T-cell (primary cell): Measurements from ENCODE around the gene CMC1. TPM values are rescaled to one million over a fixed set of nuclear protein-coding genes. Genes with fewer than 3 reads are reported as not detected.
A peak's percentile ranks its signal among the peaks of the same experiment; 100 is the strongest.

Source experiments
- ATAC-seq, 4 experiments: fragments of 200-7000 bp in 3 of 4; fragments of 150-1000 bp in 1 of 4; cut with Tn5 transposase; replicated peaks in 1 of 4; 1 replicate in 3 of 4; 2 replicates in 1 of 4; pipeline ENCODE4 v1.10.0; 2021; ENCODE audit warnings: moderate library complexity in 3 of 4, mild to moderate bottlenecking in 2 of 4, moderate number of reproducible peaks in 1 of 4
- CTCF ChIA-PET, 2 donors: fragments of 300-600 bp; sonication (Branson Sonifier 250); formaldehyde crosslinking; loops; one replicate each; lab custom pipeline; 2022; ENCODE audit warnings: antibody characterized with exemption in 2 of 2; lab: Charles Lee
- POLR2A ChIA-PET, 2 donors: fragments of 300-600 bp; sonication (Branson Sonifier 250); formaldehyde crosslinking; loops; one replicate each; lab custom pipeline; 2022; ENCODE audit warnings: antibody characterized with exemption in 2 of 2; lab: Charles Lee
- DNase-seq, 35 experiments: peaks; one replicate each; pipeline versions ENCODE4 v3.0.0 to v3.0.0-alpha.2; 2013 to 2023
- H3K27ac ChIP-seq: one replicate; pipeline ENCODE4 v1.5.1; 2013; ENCODE audit warnings: low read length
- H3K27me3 ChIP-seq, 2 experiments: replicated peaks in 1 of 2; 1 replicate in 1 of 2; 2 replicates in 1 of 2; pipeline versions ENCODE4 v1.6.1 to v1.7.0; 2013; ENCODE audit warnings: low read length in 1 of 2, mixed read lengths in 1 of 2; ENCODE audit not compliant: control insufficient read depth in 2 of 2, insufficient read depth in 2 of 2; ENCODE audit errors: extremely low read depth in 1 of 2
- H3K36me3 ChIP-seq, 2 donors: 1 replicate in 1 of 2; 2 replicates in 1 of 2; pipeline versions ENCODE4 v1.6.1 to v1.7.0; 2013; ENCODE audit warnings: low read length in 1 of 2; ENCODE audit not compliant: control insufficient read depth in 2 of 2, insufficient read depth in 1 of 2; ENCODE audit errors: extremely low read depth in 1 of 2
- H3K4me1 ChIP-seq, 2 experiments: 1 replicate in 1 of 2; 2 replicates in 1 of 2; pipeline versions ENCODE4 v1.6.1 to v1.7.0; 2013; ENCODE audit warnings: low read length in 2 of 2, mixed read lengths in 1 of 2; ENCODE audit not compliant: insufficient read depth in 2 of 2, control insufficient read depth in 1 of 2; ENCODE audit errors: extremely low read depth in 1 of 2
- H3K4me3 ChIP-seq, 2 donors: 1 replicate in 1 of 2; 2 replicates in 1 of 2; pipeline versions ENCODE4 v1.5.1 to v1.7.0; 2013; ENCODE audit warnings: mild to moderate bottlenecking in 2 of 2, low read length in 1 of 2, moderate library complexity in 1 of 2; ENCODE audit not compliant: control insufficient read depth in 1 of 2; ENCODE audit errors: extremely low read depth in 1 of 2
- H3K9me3 ChIP-seq: 2 replicates; pipeline ENCODE4 v1.7.0; 2013
- H3K27ac Mint-ChIP-seq, 2 donors: one replicate each; pipeline ENCODE4 v1.8.0; 2020 to 2021; ENCODE audit warnings: mild to moderate bottlenecking in 2 of 2, mixed read lengths in 2 of 2
- H3K27me3 Mint-ChIP-seq, 2 donors: one replicate each; pipeline ENCODE4 v1.8.0; 2021 to 2022; ENCODE audit warnings: mixed read lengths in 2 of 2
- H3K36me3 Mint-ChIP-seq: one replicate; pipeline ENCODE4 v1.8.0; 2021; ENCODE audit warnings: mixed read lengths
- H3K4me1 Mint-ChIP-seq, 3 donors: one replicate each; pipeline ENCODE4 v1.8.0; 2020 to 2022; ENCODE audit warnings: mixed read lengths in 3 of 3, mild to moderate bottlenecking in 1 of 3
- H3K4me3 Mint-ChIP-seq, 3 donors: one replicate each; pipeline ENCODE4 v1.8.0; 2020 to 2022; ENCODE audit warnings: mild to moderate bottlenecking in 3 of 3, mixed read lengths in 3 of 3, moderate library complexity in 3 of 3
- H3K9me3 Mint-ChIP-seq, 3 donors: one replicate each; pipeline ENCODE4 v1.8.0; 2020 to 2022; ENCODE audit warnings: mixed read lengths in 3 of 3
- WGBS: methylation state at CpG from one replicate; pipeline ENCODE4 v1.1.5; 2013; ENCODE audit warnings: missing lambda C conversion rate; ENCODE audit not compliant: insufficient coverage; 5-methylcytosine and 5-hydroxymethylcytosine counted together
- total RNA-seq, 35 experiments: library from RNA in 6 of 35; stranded (reverse) in 6 of 35; fragments of 120-200 nt in 1 of 35; gene quantifications; one replicate each; pipeline versions ENCODE4 v1.2.1 to v1.2.4 and lab custom pipeline; 2013 to 2026

CMC1 gene
- total RNA-seq, 5 donors from 2014 or later (not counting 1 experiment from before 2014, with no cell fraction given) = 11.1 to 45.3 (median 18.8) TPM

- H3K4me3 Mint-ChIP-seq = no peak overlapping the region
- no peak overlapping the region for H3K27ac Mint-ChIP-seq
- no peak overlapping the region for H3K27ac ChIP-seq
- H3K27me3 Mint-ChIP-seq = peaks cover 0 to 2% of the 10 kb centered on the region in 2 donors
- peaks cover 12 to 27% (median 22%) of the 10 kb centered on the region in 3 donors for H3K9me3 Mint-ChIP-seq
- DNase-seq (no peak), ATAC-seq (no peak)
- POLR2A ChIA-PET = no interaction called here
- H3K27me3 ChIP-seq = no peaks in the 10 kb centered on the region
- peaks cover 2 to 6% (median 4%) of the 10 kb centered on the region in 3 donors for H3K4me1 Mint-ChIP-seq
- H3K4me3 ChIP-seq = no peak overlapping the region
- peaks cover 3% of the 10 kb centered on the region for H3K36me3 Mint-ChIP-seq
- no peaks in the 10 kb centered on the region for H3K9me3 ChIP-seq
- H3K4me1 ChIP-seq = no peaks in the 10 kb centered on the region
- CTCF ChIA-PET = no interaction called here
- H3K36me3 ChIP-seq = no peaks in the 10 kb centered on the region
Measured at GRCh38 chr3:28218917-28219198, 22.6 kb upstream of the CMC1 start.

GRCh38 chr3:28224430-28224829 is 17.0 kb upstream of the CMC1 start:
- CTCF ChIA-PET = no interaction called here
- POLR2A ChIA-PET = no interaction called here

GRCh38 chr3:28226020-28226419 is 15.4 kb upstream of the CMC1 start:
- ATAC-seq (no peak), DNase-seq (no peak)
- peaks cover 0 to 2% (median 2%) of the 10 kb centered on the region in 3 donors for H3K4me1 Mint-ChIP-seq
- Histone ChIP-seq H3K27me3 (no peaks in the 10 kb centered on the region), H3K4me1 (no peaks in the 10 kb centered on the region), H3K36me3 (no peaks in the 10 kb centered on the region), H3K9me3 (no peaks in the 10 kb centered on the region), H3K4me3 (no peak overlapping the region), H3K27ac (no peak overlapping the region)
- H3K27me3 Mint-ChIP-seq = no peaks in the 10 kb centered on the region
- H3K9me3 Mint-ChIP-seq = no peaks in the 10 kb centered on the region
- WGBS = 100% methylated on average over 2 of the region's 3 CpGs
- ChIA-PET CTCF (interaction anchor here in 1 of 2 donors (0.7 kb wide), 1 partner anchor 100 kb away, joined by 3 read pairs; no protein-coding TSS in a partner anchor), POLR2A (no interaction called here)
- H3K4me3 Mint-ChIP-seq = no peak overlapping the region
- H3K27ac Mint-ChIP-seq = no peak overlapping the region
- no peaks in the 10 kb centered on the region for H3K36me3 Mint-ChIP-seq

More at GRCh38 chr3:28224430-28224829, 17.0 kb upstream of the CMC1 start:
- H3K27ac Mint-ChIP-seq = no peak overlapping the region
- Histone ChIP-seq H3K4me3 (no peak overlapping the region), H3K4me1 (no peaks in the 10 kb centered on the region), H3K36me3 (no peaks in the 10 kb centered on the region), H3K27ac (no peak overlapping the region), H3K27me3 (no peaks in the 10 kb centered on the region), H3K9me3 (no peaks in the 10 kb centered on the region)
- ATAC-seq (no peak), DNase-seq (no peak)
- peaks cover 2 to 6% (median 2%) of the 10 kb centered on the region in 3 donors for H3K4me1 Mint-ChIP-seq
- peaks cover 1 to 8% (median 3%) of the 10 kb centered on the region in 3 donors for H3K9me3 Mint-ChIP-seq
- no peak overlapping the region for H3K4me3 Mint-ChIP-seq
- H3K27me3 Mint-ChIP-seq = peaks cover 0 to 2% of the 10 kb centered on the region in 2 donors
- no peaks in the 10 kb centered on the region for H3K36me3 Mint-ChIP-seq
- WGBS = no CpG with 5 or more reads among the region's 4 CpGs

- Mint-ChIP-seq H3K4me1 (peaks cover 0 to 12% (median 5%) of the 10 kb centered on the region in 3 donors), H3K27me3 (no peaks in the 10 kb centered on the region), H3K27ac (no peak overlapping the region), H3K36me3 (no peaks in the 10 kb centered on the region), H3K9me3 (no peaks in the 10 kb centered on the region), H3K4me3 (no peak overlapping the region)
- WGBS = 100% methylated on average over 1 of the region's 5 CpGs
- no peak for DNase-seq
- H3K27me3 ChIP-seq = no peaks in the 10 kb centered on the region
- ATAC-seq = no peak
- ChIA-PET CTCF (no interaction called here), POLR2A (no interaction called here)
- no peak overlapping the region for H3K4me3 ChIP-seq
- H3K36me3 ChIP-seq = no peaks in the 10 kb centered on the region
- no peaks in the 10 kb centered on the region for H3K9me3 ChIP-seq
- H3K4me1 ChIP-seq = no peaks in the 10 kb centered on the region
- H3K27ac ChIP-seq = no peak overlapping the region
Measured at GRCh38 chr3:28228623-28229022, 12.8 kb upstream of the CMC1 start.

- no peak for ATAC-seq
- Histone ChIP-seq H3K4me3 (no peak overlapping the region), H3K27ac (no peak overlapping the region), H3K36me3 (no peaks in the 10 kb centered on the region), H3K9me3 (no peaks in the 10 kb centered on the region), H3K27me3 (no peaks in the 10 kb centered on the region), H3K4me1 (no peaks in the 10 kb centered on the region)
- POLR2A ChIA-PET = no interaction called here
- H3K4me1 Mint-ChIP-seq = peaks cover 0 to 31% (median 10%) of the 10 kb centered on the region in 3 donors
- no peaks in the 10 kb centered on the region for H3K36me3 Mint-ChIP-seq
- H3K9me3 Mint-ChIP-seq = no peaks in the 10 kb centered on the region
- no peak for DNase-seq
- no peaks in the 10 kb centered on the region for H3K27me3 Mint-ChIP-seq
- no peak overlapping the region for H3K4me3 Mint-ChIP-seq
- no peak overlapping the region for H3K27ac Mint-ChIP-seq
- CTCF ChIA-PET = no interaction called here
Measured at GRCh38 chr3:28232659-28233058, 8.8 kb upstream of the CMC1 start.

GRCh38 chr3:28234454-28234853 is 7.0 kb upstream of the CMC1 start:
- ATAC-seq = no peak
- ChIA-PET POLR2A (no interaction called here), CTCF (interaction anchor here in 1 of 2 donors (1.3 kb wide), 1 partner anchor 522 kb away, joined by 4 read pairs; no protein-coding TSS in a partner anchor)
- Mint-ChIP-seq H3K36me3 (no peaks in the 10 kb centered on the region), H3K27ac (peak overlapping the region in 1 of 2 donors; percentile 40), H3K9me3 (no peaks in the 10 kb centered on the region), H3K4me1 (peaks cover 6 to 33% (median 12%) of the 10 kb centered on the region in 3 donors), H3K27me3 (no peaks in the 10 kb centered on the region), H3K4me3 (no peak overlapping the region)
- no peak for DNase-seq
- H3K27ac ChIP-seq = no peak overlapping the region
- no peak overlapping the region for H3K4me3 ChIP-seq
- no peaks in the 10 kb centered on the region for H3K27me3 ChIP-seq
- no peaks in the 10 kb centered on the region for H3K9me3 ChIP-seq
- no peaks in the 10 kb centered on the region for H3K4me1 ChIP-seq
- no peaks in the 10 kb centered on the region for H3K36me3 ChIP-seq

GRCh38 chr3:28239108-28239507 is 2.3 kb upstream of the CMC1 start:
- 79% methylated on average over 1 of the region's 3 CpGs for WGBS

More at GRCh38 chr3:28239108-28239507, 2.3 kb upstream of the CMC1 start:
- H3K27ac ChIP-seq = no peak overlapping the region
- Mint-ChIP-seq H3K36me3 (no peaks in the 10 kb centered on the region), H3K4me1 (peaks cover 44 to 55% (median 51%) of the 10 kb centered on the region in 3 donors), H3K4me3 (peak overlapping the region in 1 of 3 donors; percentile 5), H3K9me3 (no peaks in the 10 kb centered on the region), H3K27me3 (no peaks in the 10 kb centered on the region), H3K27ac (peak overlapping the region in 1 of 2 donors; percentile 1)
- POLR2A ChIA-PET = no interaction called here
- H3K4me1 ChIP-seq = peaks cover 6 to 22% of the 10 kb centered on the region in 2 experiments
- ATAC-seq = no peak
- DNase-seq = no peak
- CTCF ChIA-PET = no interaction called here
- H3K4me3 ChIP-seq = no peak overlapping the region
- no peaks in the 10 kb centered on the region for H3K27me3 ChIP-seq
- no peaks in the 10 kb centered on the region for H3K9me3 ChIP-seq
- no peaks in the 10 kb centered on the region for H3K36me3 ChIP-seq
